Dermis microvascular lymphatic vessel endothelial cell (primary cell): Measurements from ENCODE around the gene QRICH2. TPM values are rescaled to one million over a fixed set of nuclear protein-coding genes. Genes with fewer than 3 reads are reported as not detected.
"Not testable (repeated sequence)": the region's sequence is repeated elsewhere in the genome, so short reads cannot be mapped to it uniquely, and the experiment has no call there.

Source experiments
- DNase-seq, 2 donors: peaks; one replicate each; pipeline versions ENCODE4 v3.0.0 to v3.0.0-alpha.2; 2010; ENCODE audit warnings: low read depth in 2 of 2
- total RNA-seq: library from RNA; depleted of rRNA; stranded (reverse); fragments of >200 nt; gene quantifications from 2 replicates; pipeline ENCODE4 v1.2.1, GENCODE V29; 2014

Gene QRICH2, protein sequence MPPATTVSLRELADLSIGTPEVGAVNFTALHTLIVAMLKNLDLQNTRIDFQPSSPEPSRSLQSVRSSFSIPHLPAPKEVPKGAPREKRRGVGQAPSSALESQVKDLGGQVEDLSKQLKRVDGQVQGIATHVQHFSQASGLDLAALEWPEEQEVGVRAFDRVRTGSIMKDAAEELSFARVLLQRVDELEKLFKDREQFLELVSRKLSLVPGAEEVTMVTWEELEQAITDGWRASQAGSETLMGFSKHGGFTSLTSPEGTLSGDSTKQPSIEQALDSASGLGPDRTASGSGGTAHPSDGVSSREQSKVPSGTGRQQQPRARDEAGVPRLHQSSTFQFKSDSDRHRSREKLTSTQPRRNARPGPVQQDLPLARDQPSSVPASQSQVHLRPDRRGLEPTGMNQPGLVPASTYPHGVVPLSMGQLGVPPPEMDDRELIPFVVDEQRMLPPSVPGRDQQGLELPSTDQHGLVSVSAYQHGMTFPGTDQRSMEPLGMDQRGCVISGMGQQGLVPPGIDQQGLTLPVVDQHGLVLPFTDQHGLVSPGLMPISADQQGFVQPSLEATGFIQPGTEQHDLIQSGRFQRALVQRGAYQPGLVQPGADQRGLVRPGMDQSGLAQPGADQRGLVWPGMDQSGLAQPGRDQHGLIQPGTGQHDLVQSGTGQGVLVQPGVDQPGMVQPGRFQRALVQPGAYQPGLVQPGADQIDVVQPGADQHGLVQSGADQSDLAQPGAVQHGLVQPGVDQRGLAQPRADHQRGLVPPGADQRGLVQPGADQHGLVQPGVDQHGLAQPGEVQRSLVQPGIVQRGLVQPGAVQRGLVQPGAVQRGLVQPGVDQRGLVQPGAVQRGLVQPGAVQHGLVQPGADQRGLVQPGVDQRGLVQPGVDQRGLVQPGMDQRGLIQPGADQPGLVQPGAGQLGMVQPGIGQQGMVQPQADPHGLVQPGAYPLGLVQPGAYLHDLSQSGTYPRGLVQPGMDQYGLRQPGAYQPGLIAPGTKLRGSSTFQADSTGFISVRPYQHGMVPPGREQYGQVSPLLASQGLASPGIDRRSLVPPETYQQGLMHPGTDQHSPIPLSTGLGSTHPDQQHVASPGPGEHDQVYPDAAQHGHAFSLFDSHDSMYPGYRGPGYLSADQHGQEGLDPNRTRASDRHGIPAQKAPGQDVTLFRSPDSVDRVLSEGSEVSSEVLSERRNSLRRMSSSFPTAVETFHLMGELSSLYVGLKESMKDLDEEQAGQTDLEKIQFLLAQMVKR (N-terminal part only)
- total RNA-seq: 5.6 and 12.0 TPM in 2 replicates

GRCh38 chr17:76307966-76308338 is at the start of gene QRICH2:
Gene QRICH2 (minus strand): TSS chr17:76308276. CDS start chr17:76307998, 278 bp downstream.
- no peak for DNase-seq

DNA sequence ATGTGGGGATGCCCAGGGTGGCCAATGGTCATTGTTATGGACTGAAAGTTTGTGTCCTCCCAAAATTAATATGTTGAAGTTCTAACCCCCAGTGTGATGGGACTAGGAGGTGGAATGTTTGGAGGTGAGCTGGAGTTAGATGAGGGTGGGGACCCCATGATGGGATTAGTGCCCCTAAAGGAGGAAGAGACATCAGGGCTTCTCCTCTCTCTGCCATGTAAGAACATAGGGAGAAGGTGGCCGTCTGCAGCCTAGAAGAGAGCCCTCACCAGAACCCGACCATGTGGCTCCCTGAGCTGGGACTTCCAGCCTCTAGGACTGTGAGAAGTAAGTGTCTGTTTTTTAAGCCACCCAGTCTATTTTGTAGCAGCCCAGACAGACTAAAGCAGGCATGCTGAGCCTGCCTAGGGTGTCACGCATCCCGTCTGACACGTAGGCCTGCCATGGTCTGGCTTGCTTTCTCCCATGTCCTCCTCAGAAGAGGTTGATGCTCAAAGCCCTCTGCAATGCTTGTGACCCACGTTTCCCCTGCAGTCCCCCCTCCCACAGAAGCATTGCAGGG is 49.6 kb upstream of the QRICH2 start:
- DNase-seq: no peak

DNA sequence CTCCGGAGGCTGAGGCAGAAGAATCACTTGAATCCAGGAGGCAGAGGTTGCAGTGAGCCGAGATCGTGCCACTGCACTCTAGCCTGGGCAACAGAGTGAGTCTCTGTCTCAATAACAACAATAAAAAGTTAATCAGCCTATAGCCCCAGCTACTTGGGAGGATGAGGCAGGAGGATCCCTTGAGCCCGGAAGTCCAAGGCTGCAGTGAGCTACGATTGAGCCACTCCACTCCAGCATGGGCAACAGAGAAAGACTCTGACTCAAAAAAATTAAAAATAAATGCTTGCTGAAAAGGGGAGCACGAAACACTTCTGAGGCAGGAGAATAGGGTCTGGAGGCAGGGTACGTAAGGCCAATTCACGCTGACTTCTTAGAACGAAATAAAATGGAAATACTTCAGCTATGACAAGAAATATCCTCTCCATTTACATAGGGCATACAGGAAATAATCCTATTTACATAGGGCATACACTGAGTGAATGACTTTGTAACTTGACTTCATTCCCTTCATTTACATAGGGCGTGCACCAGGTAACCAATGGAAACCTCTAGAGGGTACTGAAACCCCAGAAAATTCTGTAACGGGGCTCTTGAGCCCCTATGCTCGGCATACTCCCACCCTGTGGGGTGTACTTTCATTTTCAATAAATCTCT is 48.9 kb upstream of the QRICH2 start:
- no peak for DNase-seq

DNA sequence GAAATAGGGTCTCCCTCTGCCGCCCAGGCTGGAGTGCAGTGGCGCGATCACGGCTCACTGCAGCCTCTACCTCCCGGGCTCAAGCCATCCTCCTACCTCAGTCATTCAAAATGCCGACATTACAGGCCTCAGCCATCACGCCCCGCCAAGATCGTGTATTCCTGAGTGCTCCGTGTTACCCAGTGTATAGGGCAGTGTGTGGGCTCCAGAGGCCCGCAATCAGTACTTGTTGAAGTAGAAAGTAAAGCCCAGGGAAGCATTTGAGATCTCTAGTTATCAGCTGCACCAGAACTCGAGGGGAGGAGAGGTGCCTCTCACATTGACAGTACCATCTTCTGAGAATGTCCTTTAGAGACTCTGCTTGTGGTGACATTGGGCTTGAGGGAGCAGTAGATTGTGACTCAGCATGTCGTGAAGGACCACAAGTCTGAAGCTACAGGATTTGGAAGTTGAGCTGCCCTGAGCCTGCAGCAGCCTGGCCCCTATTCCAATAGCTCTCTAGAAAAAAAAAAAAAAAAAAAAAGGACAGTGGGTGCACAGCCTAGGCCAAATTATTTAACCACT is 46.8 kb upstream of the QRICH2 start:
- no peak for DNase-seq

DNA sequence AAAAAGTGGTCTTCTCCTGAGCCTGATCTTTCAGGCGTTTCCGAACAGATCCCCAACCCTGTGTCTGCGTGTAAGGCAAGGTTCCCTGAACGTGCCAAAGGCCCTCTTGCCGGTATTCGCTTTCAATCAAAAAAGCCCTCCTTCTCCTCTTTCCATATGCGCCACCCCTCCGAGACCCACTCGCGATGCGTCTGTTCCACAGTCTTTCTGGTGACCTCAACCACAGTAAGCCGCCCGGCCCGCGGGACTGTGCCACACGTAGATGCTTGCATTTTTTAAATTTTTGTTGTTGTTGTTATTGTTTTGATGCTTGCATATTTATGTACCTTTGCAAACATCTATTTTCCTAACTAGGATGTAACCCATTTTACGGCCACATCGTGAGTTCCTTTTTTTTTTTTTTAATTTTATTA is 46.2 kb upstream of the QRICH2 start:
- no peak for DNase-seq

- peak; percentile 73 to 92 for DNase-seq
Observed at GRCh38 chr17:76353599-76354316, 45.7 kb upstream of the QRICH2 start, which contains the start of gene PRPSAP1. Gene PRPSAP1 (minus strand): TSS chr17:76353916. CDS start chr17:76353703, 213 bp downstream.

DNA sequence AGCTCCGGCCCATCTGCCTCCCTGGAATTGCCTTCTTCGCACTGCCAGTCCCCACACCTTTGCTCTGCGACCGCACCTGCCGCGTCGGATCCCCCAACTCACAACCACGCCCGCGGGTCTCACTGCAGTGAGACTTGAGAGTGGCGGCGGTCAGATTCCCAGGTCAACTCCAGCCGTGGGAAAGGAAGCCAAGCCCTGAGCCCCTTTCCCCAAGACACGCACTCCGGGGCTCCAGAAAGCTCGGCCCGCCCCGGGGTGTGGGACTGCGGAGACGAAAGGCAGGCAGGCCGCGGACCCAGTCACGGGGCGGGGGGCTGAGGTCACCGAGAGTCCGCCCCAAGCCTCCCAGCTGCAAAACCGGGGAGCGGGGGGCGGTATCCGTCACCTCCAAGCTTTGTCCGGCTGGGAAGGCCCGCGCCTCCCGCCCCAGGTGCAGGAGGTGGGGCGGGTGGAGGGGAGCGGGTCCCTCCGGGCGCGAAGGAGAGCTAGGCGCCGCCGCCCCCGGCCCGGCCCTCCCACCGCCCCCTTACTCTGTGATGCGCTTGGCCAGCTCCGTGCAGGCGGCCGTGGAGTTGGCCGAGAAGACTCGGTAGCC is 45.0 kb upstream of the QRICH2 start:
- peak in 1 of 2 donors; percentile 30 for DNase-seq

DNA sequence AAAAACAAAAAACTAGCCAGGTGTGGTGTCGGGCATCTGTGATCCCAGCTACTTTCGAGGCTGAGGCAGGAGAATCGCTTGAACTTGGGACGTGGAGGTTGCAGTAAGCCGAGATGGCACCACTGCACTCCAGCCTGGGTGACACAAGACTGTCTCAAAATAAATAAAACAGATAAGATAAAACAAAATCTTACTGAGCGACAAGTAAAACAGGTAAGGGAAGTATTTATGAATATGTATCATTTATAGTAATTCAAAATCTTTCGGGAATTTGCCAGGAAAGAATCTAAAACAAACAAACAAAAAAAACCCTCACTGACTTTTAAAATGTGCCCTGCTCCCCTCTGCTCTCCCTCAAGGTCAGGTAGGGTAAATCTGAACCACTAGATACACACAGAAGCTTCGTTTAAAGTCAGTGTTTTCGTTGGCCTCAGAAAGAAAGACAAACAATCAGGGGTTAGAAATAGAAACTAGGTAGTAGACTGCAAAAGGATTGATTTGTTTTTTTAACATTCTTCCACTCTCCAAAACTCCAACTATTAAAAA is 43.5 kb upstream of the QRICH2 start:
- peak; percentile 59 to 65 for DNase-seq

- DNase-seq: no peak
Observed at GRCh38 chr17:76350463-76350862, 42.4 kb upstream of the QRICH2 start.

DNA sequence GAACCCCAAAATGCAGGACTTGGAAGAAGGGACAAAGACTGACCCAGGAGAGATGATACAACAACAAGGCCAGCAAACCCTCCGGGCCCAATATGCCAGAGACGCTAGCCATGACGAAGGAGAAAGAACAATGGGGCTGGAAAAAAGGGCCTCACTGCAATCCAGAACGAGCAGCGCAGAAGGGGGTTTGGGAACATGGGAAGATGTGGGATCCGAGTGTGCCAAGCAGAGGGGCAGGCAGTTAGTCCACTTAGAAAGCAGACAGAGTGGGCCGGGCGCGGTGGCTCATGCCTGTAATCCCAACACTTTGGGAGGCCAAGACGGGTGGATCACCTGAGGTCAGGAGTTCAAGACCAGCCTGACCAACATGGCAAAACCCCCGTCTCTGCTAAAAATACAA is 38.9 kb upstream of the QRICH2 start:
- not testable (repeated sequence) for DNase-seq

GRCh38 chr17:76345377-76345974 is 37.4 kb upstream of the QRICH2 start:
- no peak for DNase-seq

GRCh38 chr17:76343106-76343505 is 35.0 kb upstream of the QRICH2 start:
- no peak for DNase-seq

GRCh38 chr17:76341301-76341700 is 33.2 kb upstream of the QRICH2 start:
- no peak for DNase-seq

DNA sequence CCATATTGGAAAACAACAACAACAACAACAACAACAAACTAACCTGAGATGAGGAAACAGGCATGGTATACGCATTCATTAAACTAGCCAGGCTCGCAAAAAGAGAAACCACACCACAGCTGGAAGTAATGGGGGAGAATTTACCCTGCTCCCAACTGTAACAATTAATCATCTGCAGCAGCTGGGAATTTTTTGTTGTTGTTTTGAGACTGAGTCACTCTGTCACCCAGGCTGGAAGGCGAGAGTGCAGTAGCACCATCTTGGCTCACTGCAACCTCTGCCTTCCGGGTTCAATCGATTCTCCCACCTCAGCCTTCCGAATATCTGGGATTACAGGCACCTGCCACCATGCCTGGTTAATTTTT is 29.3 kb upstream of the QRICH2 start:
- DNase-seq: peak in 1 of 2 donors; percentile 35

DNA sequence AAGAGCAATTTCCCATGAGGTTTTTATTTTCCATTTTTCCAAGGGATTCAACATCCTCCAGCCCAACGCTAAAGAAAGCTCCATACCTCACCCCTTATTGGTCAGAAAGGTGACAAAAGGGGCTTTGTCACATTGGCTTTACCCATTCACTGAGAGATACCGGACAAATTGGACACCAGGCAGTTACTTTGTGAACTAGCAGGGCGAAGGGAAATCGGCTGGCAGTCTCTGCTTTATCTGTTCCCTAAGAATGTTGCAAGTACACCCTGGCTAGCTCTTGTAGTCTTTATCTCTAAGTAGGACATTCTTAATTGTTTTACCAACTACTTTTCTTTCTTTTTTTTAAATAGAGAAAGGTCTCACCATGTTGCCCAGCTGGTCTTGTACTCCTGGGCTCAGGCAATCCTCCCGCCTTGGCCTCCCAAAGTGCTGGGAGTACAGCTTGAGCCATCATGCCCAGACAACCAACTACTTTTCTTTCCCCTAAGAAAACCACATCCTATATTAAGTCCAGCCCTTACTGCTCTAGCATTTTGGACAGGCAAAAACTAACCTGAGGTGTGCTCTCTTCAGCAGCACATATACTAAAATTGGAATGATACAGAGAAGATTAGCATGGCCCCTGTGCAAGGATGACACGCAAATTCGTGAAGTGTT is 28.8 kb upstream of the QRICH2 start:
- DNase-seq: no peak

GRCh38 chr17:76335716-76336381 is 27.8 kb upstream of the QRICH2 start:
- DNase-seq: no peak

GRCh38 chr17:76333673-76334505 is 25.8 kb upstream of the QRICH2 start:
- no peak for DNase-seq
